Body of pancreas (tissue), 4 donors: ENCODE measurements around the gene BACH2.

Source experiments
- POLR2A ChIP-seq, 3 donors: fragments of 450-650 bp; IDR thresholded peaks; one replicate each; pipeline ENCODE4 v1.6.1; 2016; ENCODE audit warnings: antibody characterized with exemption in 3 of 3, mild to moderate bottlenecking in 2 of 3
- TF ChIP-seq, protein P1 (sequence below), 7 experiments: fragments of 450-650 bp in 4 of 7; fragments of 200-600 bp in 3 of 7; sonication (generic) in 3 of 7; IDR thresholded peaks; one replicate each; pipeline ENCODE4 v1.5.1; 2016 to 2019; ENCODE audit warnings: antibody characterized with exemption in 7 of 7

DNA sequence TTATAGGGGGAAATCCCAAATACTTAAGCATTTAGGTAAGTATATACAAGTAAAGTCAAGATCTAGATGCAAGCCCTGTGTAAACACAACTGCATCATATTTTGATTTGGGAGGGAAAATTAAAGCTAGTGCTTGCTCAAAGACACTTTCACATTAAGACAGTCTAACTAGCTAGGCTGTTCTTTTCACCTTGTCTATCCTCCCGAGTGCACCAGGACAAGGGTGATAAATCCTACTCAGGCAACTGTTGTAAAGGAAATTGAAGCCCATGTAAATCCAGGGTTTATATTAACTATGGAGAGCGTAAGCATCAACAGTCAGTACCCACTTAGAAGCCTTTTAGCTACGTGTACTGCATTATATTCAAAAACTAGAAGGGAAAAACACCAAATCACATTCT, 19.3 kb upstream of the BACH2 start:
- TF ChIP-seq, protein P1, sequence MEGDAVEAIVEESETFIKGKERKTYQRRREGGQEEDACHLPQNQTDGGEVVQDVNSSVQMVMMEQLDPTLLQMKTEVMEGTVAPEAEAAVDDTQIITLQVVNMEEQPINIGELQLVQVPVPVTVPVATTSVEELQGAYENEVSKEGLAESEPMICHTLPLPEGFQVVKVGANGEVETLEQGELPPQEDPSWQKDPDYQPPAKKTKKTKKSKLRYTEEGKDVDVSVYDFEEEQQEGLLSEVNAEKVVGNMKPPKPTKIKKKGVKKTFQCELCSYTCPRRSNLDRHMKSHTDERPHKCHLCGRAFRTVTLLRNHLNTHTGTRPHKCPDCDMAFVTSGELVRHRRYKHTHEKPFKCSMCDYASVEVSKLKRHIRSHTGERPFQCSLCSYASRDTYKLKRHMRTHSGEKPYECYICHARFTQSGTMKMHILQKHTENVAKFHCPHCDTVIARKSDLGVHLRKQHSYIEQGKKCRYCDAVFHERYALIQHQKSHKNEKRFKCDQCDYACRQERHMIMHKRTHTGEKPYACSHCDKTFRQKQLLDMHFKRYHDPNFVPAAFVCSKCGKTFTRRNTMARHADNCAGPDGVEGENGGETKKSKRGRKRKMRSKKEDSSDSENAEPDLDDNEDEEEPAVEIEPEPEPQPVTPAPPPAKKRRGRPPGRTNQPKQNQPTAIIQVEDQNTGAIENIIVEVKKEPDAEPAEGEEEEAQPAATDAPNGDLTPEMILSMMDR (IDR thresholded peaks at IDR 0.05): no peak
- TF ChIP-seq POLR2A (IDR thresholded peaks at IDR 0.05): no peak
